Karpas-422 (cell line): ENCODE data around the gene GABBR2. TPM values are rescaled to one million over a fixed set of nuclear protein-coding genes. Genes with fewer than 3 reads are reported as not detected.

Source experiments
- DNase-seq: peaks from one replicate; pipeline ENCODE4 v3.0.0-alpha.2; 2015
- H2AFZ ChIP-seq: fragments of 200-600 bp; sonication (generic); 2 replicates; pipeline ENCODE4 v1.6.1; 2014; ENCODE audit warnings: antibody characterized with exemption, low read length, mixed read lengths
- H3K27ac ChIP-seq: fragments of 200-600 bp; sonication (generic); 2 replicates; pipeline ENCODE4 v1.5.1; 2014; ENCODE audit warnings: mild to moderate bottlenecking, low read length, moderate library complexity
- H3K27me3 ChIP-seq: fragments of 200-600 bp; sonication (generic); 2 replicates; pipeline ENCODE4 v1.6.1; 2014; ENCODE audit warnings: low read length, mixed read lengths
- H3K36me3 ChIP-seq: fragments of 200-600 bp; sonication (generic); 2 replicates; pipeline ENCODE4 v1.6.1; 2014; ENCODE audit warnings: low read length, mixed read lengths; ENCODE audit not compliant: insufficient read depth
- H3K4me1 ChIP-seq: fragments of 200-600 bp; sonication (generic); 2 replicates; pipeline ENCODE4 v1.6.1; 2014; ENCODE audit warnings: mild to moderate bottlenecking, low read length, mixed read lengths
- H3K4me2 ChIP-seq: fragments of 200-600 bp; sonication (generic); 2 replicates; pipeline ENCODE4 v1.6.1; 2014; ENCODE audit warnings: low read length, low read depth, mild to moderate bottlenecking; ENCODE audit not compliant: poor library complexity, severe bottlenecking
- H3K4me3 ChIP-seq: fragments of 200-600 bp; sonication (generic); 2 replicates; pipeline ENCODE4 v1.5.1; 2014; ENCODE audit warnings: mild to moderate bottlenecking, antibody characterized with exemption, low read length, mixed read lengths
- H3K79me2 ChIP-seq: fragments of 200-600 bp; sonication (generic); 2 replicates; pipeline ENCODE4 v1.6.1; 2014; ENCODE audit warnings: mild to moderate bottlenecking, low read length, mixed read lengths
- H3K9ac ChIP-seq: fragments of 200-600 bp; sonication (generic); 2 replicates; pipeline ENCODE4 v1.6.0; 2014; ENCODE audit warnings: low read length
- H3K9me2 ChIP-seq: fragments of 200-600 bp; sonication (generic), shearing (Covaris generic); replicated peaks from 2 replicates; pipeline ENCODE4 v1.6.0; 2014; ENCODE audit warnings: mild to moderate bottlenecking, low read length, moderate library complexity; ENCODE audit not compliant: insufficient read depth
- H3K9me3 ChIP-seq: fragments of 300-700, 200-600 bp; sonication (generic); 2 replicates; pipeline ENCODE4 v1.6.1; 2014; ENCODE audit warnings: low read length, mixed read lengths
- H4K20me1 ChIP-seq: fragments of 200-600 bp; sonication (generic); 2 replicates; pipeline ENCODE4 v1.6.1; 2014; ENCODE audit warnings: mild to moderate bottlenecking, antibody characterized with exemption, low read length, low read depth; ENCODE audit not compliant: insufficient read depth
- total RNA-seq: library from RNA; depleted of rRNA; stranded (reverse); fragments of >200 nt; shearing (Covaris generic); gene quantifications from 2 replicates; pipeline ENCODE4 v1.2.3, GENCODE V29; 2014; ENCODE audit warnings: low replicate concordance

Gene GABBR2
- total RNA-seq, 1 experiment from 2014 or later = 0.30 TPM

DNA sequence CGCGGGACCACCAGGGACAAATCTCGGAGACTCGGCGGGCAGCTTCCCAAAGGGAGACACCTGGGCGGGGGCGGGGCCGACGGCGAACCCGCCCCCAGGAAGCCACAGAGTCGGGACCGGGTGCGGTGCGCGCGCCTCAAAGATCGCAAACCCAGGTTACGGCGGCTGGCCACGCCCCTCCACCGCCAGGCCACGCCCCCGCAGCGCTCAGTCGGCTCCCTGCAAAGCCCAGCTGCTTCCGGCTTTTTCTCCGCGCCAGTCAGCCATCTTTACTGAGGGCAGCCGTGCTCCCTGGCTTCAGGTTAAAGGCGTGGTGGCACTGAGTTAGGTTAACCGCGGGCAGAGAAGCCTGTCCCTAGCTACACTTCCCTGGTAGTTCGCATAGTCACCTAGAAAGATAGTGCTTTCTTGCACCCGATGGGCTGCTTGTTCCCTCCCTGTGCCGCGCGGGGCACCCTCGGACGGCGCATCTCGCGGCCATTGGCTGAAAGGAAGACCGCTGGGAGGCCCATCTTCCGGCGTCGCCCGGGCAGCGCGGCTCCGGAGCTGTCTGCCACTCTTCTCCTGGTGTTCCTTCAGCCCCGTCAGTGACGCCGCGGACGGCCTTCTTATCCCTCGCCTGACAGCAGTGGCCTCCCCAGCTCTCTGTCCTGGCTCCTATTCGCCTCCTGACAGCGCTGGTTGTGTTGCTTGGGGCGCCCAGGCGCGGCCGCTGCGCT, 453.0 kb downstream of the GABBR2 start, which contains the start of gene TBC1D2:
TSS of gene TBC1D2 (minus strand) at position 72 of the 719 bp plus-strand sequence. CDS start 108 bp downstream, outside the sequence.
- Histone ChIP-seq H3K4me1 (peaks cover 17% of the 10 kb centered on the region), H3K27ac (peak within 1 kb of the TSS; percentile 84), H3K9me3 (no peaks in the 10 kb centered on the region), H3K9me2 (no peaks in the 10 kb centered on the region), H3K9ac (peak within 1 kb of the TSS; percentile 86), H3K36me3 (no peaks in the 10 kb centered on the region), H4K20me1 (no peaks in the 10 kb centered on the region), H2AFZ (peak within 1 kb of the TSS; percentile 87), H3K4me3 (peak within 1 kb of the TSS; percentile 76), H3K79me2 (no peaks in the 10 kb centered on the region), H3K27me3 (no peaks in the 10 kb centered on the region; the same call in 1 of the 2 replicates), H3K4me2 (peak within 1 kb of the TSS; percentile 100)
- peak; percentile 98 for DNase-seq

DNA sequence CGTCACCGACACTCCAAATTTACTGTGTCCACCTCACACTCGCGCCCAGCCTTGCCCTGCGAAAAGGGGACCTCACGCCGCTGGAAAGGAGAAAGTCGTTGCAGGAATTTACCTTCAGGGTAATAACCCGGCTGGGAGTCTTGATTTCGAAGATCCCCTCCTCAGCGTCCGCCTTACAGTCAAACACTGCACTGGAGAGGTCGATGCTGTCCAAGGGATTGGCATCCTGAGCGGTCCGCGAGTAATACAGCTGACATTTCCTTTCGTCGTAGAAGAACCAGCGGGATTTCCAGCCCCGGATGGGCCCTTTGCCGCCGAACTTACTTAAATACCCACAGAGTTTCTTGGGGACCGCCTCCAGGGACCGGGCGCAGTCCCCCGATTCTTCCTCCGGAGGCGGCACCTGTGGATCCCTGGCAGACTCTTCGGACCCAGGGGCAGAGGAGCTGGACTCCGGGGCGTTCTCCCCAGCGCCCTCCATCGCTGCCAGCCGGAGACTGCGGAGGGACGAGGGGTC, 453.6 kb downstream of the GABBR2 start:
- H3K4me3 ChIP-seq = peak overlapping the region; percentile 76
- no peak for DNase-seq

DNA sequence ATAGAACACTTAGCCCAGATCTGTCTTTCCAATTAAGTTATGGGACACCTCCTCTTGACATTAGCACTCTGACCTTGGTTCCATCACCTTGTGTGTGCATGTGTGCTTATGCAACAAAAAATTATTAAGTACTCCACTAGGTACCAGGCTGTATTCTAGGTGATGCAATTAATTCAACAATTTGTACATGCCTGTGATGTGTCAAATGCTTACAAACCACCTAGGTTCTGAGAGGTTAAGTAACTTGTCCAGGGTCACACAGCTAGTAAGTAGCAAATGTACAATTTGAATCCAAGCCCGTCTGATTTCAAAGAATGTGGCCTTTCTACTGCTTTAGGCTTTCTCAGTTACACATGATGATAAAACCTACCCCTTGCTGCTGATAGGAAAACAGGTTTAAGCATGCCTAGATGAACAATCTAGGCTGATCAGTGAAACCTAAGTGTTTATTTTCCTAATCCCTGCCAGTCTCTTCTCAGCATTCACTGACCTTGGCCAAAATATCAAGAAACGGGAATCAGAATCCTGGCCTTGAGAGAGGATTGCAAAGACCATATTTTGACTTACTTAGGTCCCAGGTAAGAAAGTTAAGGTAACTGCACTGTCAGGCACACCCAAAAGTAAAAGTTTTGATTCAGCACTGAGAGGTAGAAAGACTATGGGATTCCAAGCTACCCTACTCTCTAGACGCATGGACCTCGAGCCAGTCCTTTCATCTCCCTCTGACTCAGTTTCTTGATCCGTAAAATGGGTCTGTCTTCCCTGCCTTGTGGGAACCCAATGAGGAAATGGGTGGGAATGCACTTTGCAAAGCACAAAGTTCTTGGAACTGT, 454.3 kb downstream of the GABBR2 start:
- Histone ChIP-seq H3K4me3 (peak overlapping the region; percentile 76), H3K27ac (no peak overlapping the region)

More for the DNA sequence above, 453.6 kb downstream of the GABBR2 start:
- Histone ChIP-seq H2AFZ (peak overlapping the region; percentile 87), H3K9me2 (no peaks in the 10 kb centered on the region), H3K27me3 (no peaks in the 10 kb centered on the region; the same call in 1 of the 2 replicates), H3K9ac (peak overlapping the region; percentile 86), H3K4me1 (peaks cover 17% of the 10 kb centered on the region), H3K9me3 (no peaks in the 10 kb centered on the region), H4K20me1 (no peaks in the 10 kb centered on the region), H3K4me2 (peak overlapping the region; percentile 100), H3K36me3 (no peaks in the 10 kb centered on the region), H3K27ac (no peak overlapping the region), H3K79me2 (no peaks in the 10 kb centered on the region)

DNA sequence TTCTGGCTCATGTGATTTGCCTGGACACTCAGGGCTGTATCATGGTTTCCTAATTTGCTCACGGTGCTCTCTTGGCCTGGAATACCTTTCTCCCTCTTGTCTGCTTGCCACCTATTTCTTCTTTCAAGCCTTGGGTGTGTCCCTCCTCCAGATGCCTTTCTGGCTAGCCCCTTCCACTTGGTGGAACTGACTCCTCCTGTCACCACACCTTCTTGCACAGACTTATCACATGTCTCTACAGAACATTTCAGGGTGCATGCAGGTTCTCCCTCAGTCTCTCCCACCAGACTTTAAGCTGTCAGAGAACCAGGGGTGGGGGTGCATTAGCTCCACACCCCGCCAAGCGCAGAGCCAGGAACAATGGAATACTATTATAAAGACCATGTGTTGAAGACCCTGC, 455.2 kb downstream of the GABBR2 start:
- Histone ChIP-seq H3K4me3 (no peak overlapping the region), H3K27ac (no peak overlapping the region), H3K4me2 (no peak overlapping the region), H3K27me3 (no peaks in the 10 kb centered on the region; the same call in 1 of the 2 replicates), H3K9me2 (no peaks in the 10 kb centered on the region), H3K9me3 (no peaks in the 10 kb centered on the region), H3K36me3 (no peaks in the 10 kb centered on the region), H3K79me2 (no peaks in the 10 kb centered on the region), H3K9ac (no peak overlapping the region), H3K4me1 (peaks cover 17% of the 10 kb centered on the region), H4K20me1 (no peaks in the 10 kb centered on the region), H2AFZ (no peak overlapping the region)
- no peak for DNase-seq

More for the DNA sequence above, 454.3 kb downstream of the GABBR2 start:
- no peaks in the 10 kb centered on the region for H3K9me3 ChIP-seq
- H4K20me1 ChIP-seq = no peaks in the 10 kb centered on the region
- H3K4me1 ChIP-seq = peaks cover 17% of the 10 kb centered on the region
- no peaks in the 10 kb centered on the region for H3K36me3 ChIP-seq
- H3K9ac ChIP-seq = 0 out of 2 replicates have a peak overlapping the region, but pooled peaks have one; percentile 86
- no peaks in the 10 kb centered on the region; the same call in 1 of the 2 replicates for H3K27me3 ChIP-seq
- H2AFZ ChIP-seq = no peak overlapping the region
- no peaks in the 10 kb centered on the region for H3K79me2 ChIP-seq
- no peaks in the 10 kb centered on the region for H3K9me2 ChIP-seq
- peak overlapping the region; percentile 100 for H3K4me2 ChIP-seq
- no peak for DNase-seq

- no peaks in the 10 kb centered on the region for H3K9me3 ChIP-seq
- H3K9me2 ChIP-seq = no peaks in the 10 kb centered on the region
- no peaks in the 10 kb centered on the region for H3K36me3 ChIP-seq
- peaks cover 9% of the 10 kb centered on the region for H3K4me1 ChIP-seq
- H3K27me3 ChIP-seq = no peaks in the 10 kb centered on the region; the same call in 1 of the 2 replicates
- no peak overlapping the region for H3K4me2 ChIP-seq
- no peaks in the 10 kb centered on the region for H3K79me2 ChIP-seq
- no peak overlapping the region for H3K27ac ChIP-seq
- H3K4me3 ChIP-seq = no peak overlapping the region
- no peak for DNase-seq
- no peak overlapping the region for H3K9ac ChIP-seq
- no peaks in the 10 kb centered on the region for H4K20me1 ChIP-seq
- H2AFZ ChIP-seq = no peak overlapping the region
These were observed 457.2 kb downstream of the GABBR2 start for GRCh38 chr9:98251551-98251950.

DNA sequence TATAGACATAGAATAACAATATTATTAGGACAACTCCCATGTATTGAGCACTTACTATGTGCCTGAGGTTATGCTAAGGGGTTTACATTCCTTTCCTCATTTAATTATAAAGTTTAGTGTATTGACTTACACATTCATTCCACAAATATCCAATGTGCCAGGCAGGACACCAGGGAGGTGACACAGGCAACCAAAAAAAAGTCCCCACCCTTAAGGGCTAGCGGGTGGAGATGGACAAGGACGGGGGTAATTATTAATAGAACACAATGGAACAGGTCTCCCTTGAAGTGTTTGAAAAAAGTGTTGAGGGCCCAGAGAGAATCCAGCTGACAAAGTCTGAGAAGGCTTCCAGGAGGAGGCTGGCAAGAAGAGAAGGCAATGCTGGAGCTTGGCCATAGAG, 459.0 kb downstream of the GABBR2 start:
- Histone ChIP-seq H2AFZ (no peak overlapping the region), H3K27me3 (no peaks in the 10 kb centered on the region; the same call in 1 of the 2 replicates), H3K9me2 (no peaks in the 10 kb centered on the region), H3K36me3 (no peaks in the 10 kb centered on the region), H3K4me3 (no peak overlapping the region), H3K9ac (no peak overlapping the region), H4K20me1 (no peaks in the 10 kb centered on the region), H3K4me2 (no peak overlapping the region), H3K4me1 (peaks cover 2% of the 10 kb centered on the region), H3K9me3 (no peaks in the 10 kb centered on the region), H3K79me2 (no peaks in the 10 kb centered on the region), H3K27ac (no peak overlapping the region)
- no peak for DNase-seq

- H3K27ac ChIP-seq = no peak overlapping the region
- DNase-seq = no peak
- no peaks in the 10 kb centered on the region for H3K36me3 ChIP-seq
- H4K20me1 ChIP-seq = no peaks in the 10 kb centered on the region
- H3K9ac ChIP-seq = no peak overlapping the region
- H3K4me3 ChIP-seq = no peak overlapping the region
- no peaks in the 10 kb centered on the region for H3K27me3 ChIP-seq
- no peaks in the 10 kb centered on the region for H3K79me2 ChIP-seq
- no peaks in the 10 kb centered on the region for H3K4me1 ChIP-seq
- H3K9me3 ChIP-seq = no peaks in the 10 kb centered on the region
- no peak overlapping the region for H3K4me2 ChIP-seq
- H2AFZ ChIP-seq = no peak overlapping the region
- no peaks in the 10 kb centered on the region for H3K9me2 ChIP-seq
These were observed 459.8 kb downstream of the GABBR2 start for GRCh38 chr9:98248737-98249474.
